SU-DHL-6 (cell line): Measurements from ENCODE around the gene CPED1.

Source experiments
- H2AFZ ChIP-seq: fragments of 200-600 bp; sonication (generic); 2 replicates; pipeline ENCODE4 v1.6.1; 2014; ENCODE audit warnings: low read depth, mild to moderate bottlenecking, moderate library complexity, mixed read lengths, antibody characterized with exemption, low read length; ENCODE audit not compliant: severe bottlenecking
- H3F3A ChIP-seq: fragments of 200-600 bp; shearing (Covaris generic); 2 replicates; pipeline ENCODE4 v1.6.0; 2016; ENCODE audit warnings: antibody characterized with exemption, mild to moderate bottlenecking; ENCODE audit not compliant: insufficient read depth
- H3K27ac ChIP-seq: fragments of 200-600 bp; sonication (generic); 2 replicates; pipeline ENCODE4 v1.5.1; 2016; ENCODE audit warnings: low read depth, mild to moderate bottlenecking, low read length, moderate library complexity, mixed read lengths
- H3K27me3 ChIP-seq: fragments of 200-600 bp; sonication (generic), shearing (Covaris generic); 2 replicates; pipeline ENCODE4 v1.6.0; 2014; ENCODE audit warnings: mild to moderate bottlenecking, low read length
- H3K36me3 ChIP-seq: fragments of 200-600 bp; sonication (generic); 2 replicates; pipeline ENCODE4 v1.6.1; 2014; ENCODE audit warnings: mild to moderate bottlenecking, low read length, mixed read lengths
- H3K4me2 ChIP-seq: fragments of 300-600, 200-600 bp; shearing (Covaris generic), sonication (generic); 2 replicates; pipeline ENCODE4 v1.6.0; 2014; ENCODE audit warnings: low read length, low read depth, mild to moderate bottlenecking; ENCODE audit not compliant: poor library complexity, severe bottlenecking
- H3K4me3 ChIP-seq: fragments of 200-600 bp; sonication (generic); 2 replicates; pipeline ENCODE4 v1.5.1; 2014; ENCODE audit warnings: antibody characterized with exemption, low read length, mild to moderate bottlenecking, mixed read lengths; ENCODE audit not compliant: insufficient read depth, poor library complexity, severe bottlenecking
- H3K79me2 ChIP-seq: fragments of 200-600 bp; sonication (generic); 2 replicates; pipeline ENCODE4 v1.6.1; 2014; ENCODE audit warnings: mild to moderate bottlenecking, low read length, moderate library complexity; ENCODE audit not compliant: insufficient read depth
- H3K9ac ChIP-seq: fragments of 200-600 bp; sonication (generic); 2 replicates; pipeline ENCODE4 v1.7.0; 2014; ENCODE audit warnings: mild to moderate bottlenecking, low read length
- H3K9me2 ChIP-seq: fragments of 200-600 bp; sonication (generic); replicated peaks from 2 replicates; pipeline ENCODE4 v1.6.1; 2014; ENCODE audit warnings: low read length; ENCODE audit not compliant: insufficient read depth
- H3K9me3 ChIP-seq: fragments of 200-600 bp; sonication (generic); 2 replicates; pipeline ENCODE4 v1.6.1; 2014; ENCODE audit warnings: low read length, mixed read lengths; ENCODE audit not compliant: insufficient read depth
- H4K20me1 ChIP-seq: fragments of 200-600 bp; sonication (generic); 2 replicates; pipeline ENCODE4 v1.6.1; 2014; ENCODE audit warnings: low read depth, mild to moderate bottlenecking, antibody characterized with exemption, low read length, moderate library complexity, mixed read lengths
- CTCF ChIP-seq: fragments of 200-600 bp; sonication (generic); IDR thresholded peaks from one replicate; pipeline ENCODE4 v1.5.1; 2017; ENCODE audit warnings: antibody characterized with exemption, mild to moderate bottlenecking, low read length, moderate library complexity; ENCODE audit not compliant: insufficient read depth, poor library complexity, severe bottlenecking
- EZH2phosphoT487 ChIP-seq: fragments of 200-600 bp; sonication (generic), shearing (Covaris generic); conservative IDR thresholded peaks from 2 replicates; pipeline ENCODE4 v1.6.1; 2018; ENCODE audit warnings: mild to moderate bottlenecking, antibody characterized with exemption, low read length, moderate library complexity, mixed read lengths

CPED1 gene

DNA sequence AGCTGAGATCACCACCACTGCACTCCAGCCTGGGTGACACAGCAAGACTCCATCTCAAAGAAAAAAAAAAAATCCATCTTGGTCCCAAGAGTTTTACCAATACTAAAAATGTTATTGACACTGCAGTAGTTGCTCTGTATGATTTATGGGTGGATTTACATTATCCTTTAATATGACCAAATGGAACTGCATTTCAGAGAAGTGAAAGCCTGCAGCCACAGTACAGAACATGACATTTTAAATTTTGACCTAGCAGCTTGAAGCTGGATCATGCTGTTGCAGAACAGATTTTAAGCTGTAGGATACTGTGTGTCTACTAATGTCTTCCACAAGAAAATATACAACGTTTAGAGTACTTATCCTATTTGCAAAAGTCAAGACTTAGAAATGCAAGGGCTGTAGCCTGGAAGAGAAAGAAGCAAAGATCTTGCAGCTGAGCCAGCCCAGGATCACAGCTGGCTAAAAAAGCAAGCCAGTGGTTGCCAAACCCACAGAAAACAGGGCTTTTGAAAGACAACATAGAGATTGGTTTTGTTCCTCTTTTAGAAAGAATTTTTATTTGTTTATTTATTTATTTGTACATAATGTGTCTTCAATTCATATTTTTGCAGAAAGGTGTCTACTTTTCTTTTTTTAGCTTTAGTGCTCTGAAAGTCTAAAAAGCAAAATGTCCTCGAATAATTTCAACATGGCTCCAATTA lies 285.1 kb downstream of the CPED1 start:
- Histone ChIP-seq H3K36me3 (no peaks in the 10 kb centered on the region), H3K4me3 (no peak overlapping the region), H2AFZ (no peak overlapping the region), H3K27ac (no peak overlapping the region), H3K9ac (no peak overlapping the region), H4K20me1 (no peaks in the 10 kb centered on the region), H3K27me3 (no peaks in the 10 kb centered on the region), H3K4me2 (no peak overlapping the region), H3K9me2 (no peaks in the 10 kb centered on the region), H3F3A (no peaks in the 10 kb centered on the region), H3K9me3 (no peaks in the 10 kb centered on the region), H3K79me2 (no peaks in the 10 kb centered on the region)
- no peak for TF ChIP-seq CTCF
- TF ChIP-seq EZH2phosphoT487: no peak

DNA sequence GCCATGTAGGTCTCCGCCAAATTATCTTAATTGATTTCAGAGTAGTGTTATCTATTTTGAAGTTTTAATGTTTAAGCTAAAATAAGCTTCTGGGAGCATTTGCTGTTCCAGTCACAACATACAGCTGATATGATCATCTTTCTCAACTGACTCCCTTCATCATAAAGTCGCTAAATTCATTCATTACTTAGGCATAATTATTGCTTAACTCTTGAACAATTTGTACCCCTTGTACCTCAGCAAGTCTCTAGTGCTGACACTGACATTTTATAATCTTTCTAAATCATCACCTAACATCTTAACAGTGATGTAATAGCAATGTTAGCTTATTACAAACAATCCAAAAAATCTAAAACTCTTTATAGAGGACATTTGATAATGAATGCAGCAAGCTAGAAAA lies 286.0 kb downstream of the CPED1 start:
- no peak overlapping the region for H3K4me2 ChIP-seq

DNA sequence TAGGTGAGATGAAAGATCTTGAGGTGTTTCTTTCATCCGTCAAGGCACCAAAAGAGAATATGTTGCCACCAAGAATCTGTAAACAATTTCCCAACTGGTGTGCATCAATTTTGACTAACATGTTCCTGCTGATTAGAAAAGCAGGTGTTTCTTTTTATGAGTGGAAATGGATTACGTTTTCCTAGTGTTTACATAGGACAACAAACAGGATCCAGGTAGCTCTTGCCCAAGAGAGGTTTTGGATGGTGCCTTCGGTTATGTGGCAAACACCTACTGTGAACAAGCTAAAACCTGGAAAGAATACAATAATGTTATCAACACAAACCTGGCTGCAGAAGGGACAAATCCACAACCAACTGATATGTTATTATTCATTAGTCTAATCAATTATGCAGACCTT lies 286.7 kb downstream of the CPED1 start:
- no peaks in the 10 kb centered on the region for H3K79me2 ChIP-seq
- no peaks in the 10 kb centered on the region for H3K9me3 ChIP-seq
- H3K9me2 ChIP-seq: no peaks in the 10 kb centered on the region
- no peak overlapping the region for H3K27ac ChIP-seq
- TF ChIP-seq CTCF (no peak), EZH2phosphoT487 (no peak)
- no peaks in the 10 kb centered on the region for H4K20me1 ChIP-seq
- no peaks in the 10 kb centered on the region for H3K36me3 ChIP-seq
- no peak overlapping the region for H2AFZ ChIP-seq
- no peaks in the 10 kb centered on the region for H3K27me3 ChIP-seq
- H3F3A ChIP-seq: no peaks in the 10 kb centered on the region
- H3K9ac ChIP-seq: no peak overlapping the region
- H3K4me2 ChIP-seq: no peak overlapping the region
- H3K4me3 ChIP-seq: no peak overlapping the region

More for the DNA sequence above, 286.0 kb downstream of the CPED1 start:
- Histone ChIP-seq H3F3A (no peaks in the 10 kb centered on the region), H3K27ac (no peak overlapping the region), H3K9me3 (no peaks in the 10 kb centered on the region), H4K20me1 (no peaks in the 10 kb centered on the region), H2AFZ (no peak overlapping the region), H3K79me2 (no peaks in the 10 kb centered on the region), H3K9ac (no peak overlapping the region), H3K36me3 (no peaks in the 10 kb centered on the region), H3K9me2 (no peaks in the 10 kb centered on the region), H3K4me3 (no peak overlapping the region), H3K27me3 (no peaks in the 10 kb centered on the region)
- TF ChIP-seq CTCF (no peak), EZH2phosphoT487 (no peak)

- Histone ChIP-seq H3K36me3 (no peaks in the 10 kb centered on the region), H2AFZ (no peak overlapping the region), H3K27ac (no peak overlapping the region), H3K9me3 (no peaks in the 10 kb centered on the region), H4K20me1 (no peaks in the 10 kb centered on the region), H3K4me3 (no peak overlapping the region), H3K9ac (no peak overlapping the region), H3K27me3 (no peaks in the 10 kb centered on the region), H3K4me2 (no peak overlapping the region), H3K9me2 (no peaks in the 10 kb centered on the region), H3F3A (no peaks in the 10 kb centered on the region), H3K79me2 (no peaks in the 10 kb centered on the region)
- TF ChIP-seq EZH2phosphoT487: no peak
- no peak for TF ChIP-seq CTCF
Observed at GRCh38 chr7:121276313-121276712, 287.8 kb downstream of the CPED1 start.
